Brain microvascular endothelial cell (primary cell): ENCODE results near the gene SLC25A41.

Source experiments
- DNase-seq: peaks from one replicate; pipeline ENCODE4 v3.0.0-alpha.2; 2020
- H3K27ac ChIP-seq: fragments of 250-450 bp; sonication (Bioruptor Pico); 2 replicates; pipeline ENCODE4 v1.5.1; 2020; ENCODE audit warnings: mild to moderate bottlenecking, moderate library complexity
- H3K27me3 ChIP-seq: fragments of 250-450 bp; sonication (Bioruptor Pico); replicated peaks from 2 replicates; pipeline ENCODE4 v1.5.1; 2020; ENCODE audit warnings: mild to moderate bottlenecking
- H3K36me3 ChIP-seq: fragments of 250-450 bp; sonication (Bioruptor Pico); replicated peaks from 2 replicates; pipeline ENCODE4 v1.5.1; 2020; ENCODE audit warnings: mild to moderate bottlenecking
- H3K4me3 ChIP-seq: 2 replicates; pipeline ENCODE4 v1.5.1; 2011; ENCODE audit warnings: low read depth, mild to moderate bottlenecking, control low read depth, low read length, moderate library complexity
- in situ Hi-C: cut with HindIII; loops from 2 replicates; pipeline ENCODE4 v1.10.0; 2017; ENCODE audit warnings: low sequenced_read_pairs, low pct_ligation_motif_present
- TF ChIP-seq, protein P1 (sequence below): IDR thresholded peaks from 2 replicates; pipeline ENCODE4 v1.5.1; 2011; ENCODE audit warnings: low read depth, mild to moderate bottlenecking, moderate library complexity, low read length, control low read depth, inconsistent platforms; ENCODE audit errors: missing control alignments

The SLC25A41 gene

DNA sequence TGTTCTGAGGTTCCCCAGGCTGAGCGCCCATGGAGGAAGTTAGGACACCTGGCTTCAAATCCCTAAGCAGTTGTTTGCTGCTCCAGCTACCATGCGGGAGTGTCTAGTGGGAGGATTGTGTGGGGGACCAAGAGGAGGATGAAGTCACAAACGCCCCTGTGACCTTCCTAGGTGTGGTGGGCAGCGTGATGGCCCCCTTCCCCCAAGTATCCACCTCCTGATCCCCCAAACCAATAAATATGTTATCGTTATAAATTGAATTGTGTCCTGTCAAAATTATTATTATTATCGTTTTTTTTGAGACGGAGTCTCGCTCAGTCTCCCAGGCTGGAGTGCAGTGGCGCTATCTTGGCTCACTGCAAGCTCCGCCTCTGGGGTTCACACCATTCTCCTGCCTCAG, at the start of gene SLC25A41:
TSS of gene SLC25A41 (minus strand) at position 101 of the 400 bp plus-strand sequence. CDS start at position 31, 70 bp downstream.
- DNase-seq = no peak
- no peak within 1 kb of the TSS for H3K27ac ChIP-seq
- no peak within 1 kb of the TSS for H3K4me3 ChIP-seq
- H3K27me3 ChIP-seq = no peaks in the 10 kb centered on the region
- no peaks in the 10 kb centered on the region for H3K36me3 ChIP-seq
- TF ChIP-seq, protein P1, sequence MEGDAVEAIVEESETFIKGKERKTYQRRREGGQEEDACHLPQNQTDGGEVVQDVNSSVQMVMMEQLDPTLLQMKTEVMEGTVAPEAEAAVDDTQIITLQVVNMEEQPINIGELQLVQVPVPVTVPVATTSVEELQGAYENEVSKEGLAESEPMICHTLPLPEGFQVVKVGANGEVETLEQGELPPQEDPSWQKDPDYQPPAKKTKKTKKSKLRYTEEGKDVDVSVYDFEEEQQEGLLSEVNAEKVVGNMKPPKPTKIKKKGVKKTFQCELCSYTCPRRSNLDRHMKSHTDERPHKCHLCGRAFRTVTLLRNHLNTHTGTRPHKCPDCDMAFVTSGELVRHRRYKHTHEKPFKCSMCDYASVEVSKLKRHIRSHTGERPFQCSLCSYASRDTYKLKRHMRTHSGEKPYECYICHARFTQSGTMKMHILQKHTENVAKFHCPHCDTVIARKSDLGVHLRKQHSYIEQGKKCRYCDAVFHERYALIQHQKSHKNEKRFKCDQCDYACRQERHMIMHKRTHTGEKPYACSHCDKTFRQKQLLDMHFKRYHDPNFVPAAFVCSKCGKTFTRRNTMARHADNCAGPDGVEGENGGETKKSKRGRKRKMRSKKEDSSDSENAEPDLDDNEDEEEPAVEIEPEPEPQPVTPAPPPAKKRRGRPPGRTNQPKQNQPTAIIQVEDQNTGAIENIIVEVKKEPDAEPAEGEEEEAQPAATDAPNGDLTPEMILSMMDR = no peak
- in situ Hi-C loops = no loop called here

GRCh38 chr19:6483235-6483634, 49.7 kb upstream of the SLC25A41 start:
- DNase-seq = no peak
- TF ChIP-seq, protein P1 = no peak
- Histone ChIP-seq H3K27ac (no peak overlapping the region), H3K36me3 (no peaks in the 10 kb centered on the region), H3K4me3 (no peak overlapping the region), H3K27me3 (no peaks in the 10 kb centered on the region)
- in situ Hi-C loops = no loop called here

DNA sequence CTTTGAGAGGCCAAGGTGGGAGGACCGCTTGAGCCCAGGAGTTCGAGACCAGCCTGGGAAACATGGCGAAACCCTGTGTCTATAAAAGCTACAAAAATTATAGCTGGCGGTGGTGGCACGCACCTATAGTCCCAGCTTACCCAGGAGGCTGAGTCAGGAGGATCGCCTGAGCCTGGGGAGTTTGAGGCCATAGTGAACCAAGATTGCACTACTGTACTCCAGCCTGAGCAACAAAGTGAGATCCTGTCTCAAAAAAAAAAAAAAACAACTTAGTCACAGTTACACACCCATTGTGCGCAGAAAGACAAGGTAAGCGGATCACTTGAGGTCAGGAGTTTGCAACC, 48.8 kb upstream of the SLC25A41 start:
- Histone ChIP-seq H3K27ac (no peak overlapping the region), H3K36me3 (no peaks in the 10 kb centered on the region), H3K27me3 (no peaks in the 10 kb centered on the region), H3K4me3 (no peak overlapping the region)
- in situ Hi-C loops = no loop called here
- no peak for DNase-seq
- TF ChIP-seq, protein P1 = no peak

DNA sequence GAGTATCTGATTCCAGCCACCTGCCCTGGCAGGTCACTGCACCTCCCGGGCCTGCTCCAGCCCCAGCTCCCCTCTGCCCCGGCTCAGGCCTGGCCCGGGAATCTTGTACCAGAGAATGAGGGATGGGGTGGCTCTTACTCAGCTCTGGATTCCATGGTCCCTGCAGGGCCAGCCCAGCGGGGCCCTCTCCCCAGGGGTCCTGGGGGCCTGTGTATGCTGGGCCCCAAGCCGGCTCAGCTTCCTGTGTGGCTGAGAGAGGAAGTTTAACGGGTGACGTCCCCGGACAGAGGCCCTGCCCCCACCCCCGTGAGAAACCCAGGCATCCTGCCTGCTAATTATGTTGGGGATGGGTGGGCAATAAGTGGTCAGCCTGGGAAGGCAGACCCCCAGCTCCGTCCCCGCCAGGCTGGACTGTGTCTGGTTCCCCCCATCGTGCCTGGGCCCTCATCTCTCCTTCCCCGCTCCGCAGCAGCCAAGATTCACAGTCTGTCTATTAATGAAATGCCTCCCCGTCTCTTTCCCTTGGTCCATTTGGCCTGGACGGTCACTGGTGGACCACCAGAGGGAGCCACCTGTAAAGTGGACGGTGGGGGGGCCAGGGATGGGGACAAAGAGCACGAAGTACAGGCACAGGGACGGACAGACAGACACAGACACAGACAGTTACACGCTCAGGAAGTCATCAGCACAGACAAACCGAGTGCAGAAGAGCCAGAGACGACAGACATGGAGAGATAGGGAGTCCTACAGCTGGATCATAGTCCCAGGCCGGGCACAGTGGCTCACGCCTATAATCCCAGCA, 48.2 kb upstream of the SLC25A41 start, which contains the start of gene DENND1C:
TSS of gene DENND1C (minus strand) at position 247 of the 802 bp plus-strand sequence. CDS start at position 155, 92 bp downstream.
- Histone ChIP-seq H3K27ac (no peak within 1 kb of the TSS), H3K27me3 (no peaks in the 10 kb centered on the region), H3K36me3 (no peaks in the 10 kb centered on the region), H3K4me3 (no peak within 1 kb of the TSS)
- no peak for DNase-seq
- in situ Hi-C loops = no loop called here
- TF ChIP-seq, protein P1 = peak; percentile 72

DNA sequence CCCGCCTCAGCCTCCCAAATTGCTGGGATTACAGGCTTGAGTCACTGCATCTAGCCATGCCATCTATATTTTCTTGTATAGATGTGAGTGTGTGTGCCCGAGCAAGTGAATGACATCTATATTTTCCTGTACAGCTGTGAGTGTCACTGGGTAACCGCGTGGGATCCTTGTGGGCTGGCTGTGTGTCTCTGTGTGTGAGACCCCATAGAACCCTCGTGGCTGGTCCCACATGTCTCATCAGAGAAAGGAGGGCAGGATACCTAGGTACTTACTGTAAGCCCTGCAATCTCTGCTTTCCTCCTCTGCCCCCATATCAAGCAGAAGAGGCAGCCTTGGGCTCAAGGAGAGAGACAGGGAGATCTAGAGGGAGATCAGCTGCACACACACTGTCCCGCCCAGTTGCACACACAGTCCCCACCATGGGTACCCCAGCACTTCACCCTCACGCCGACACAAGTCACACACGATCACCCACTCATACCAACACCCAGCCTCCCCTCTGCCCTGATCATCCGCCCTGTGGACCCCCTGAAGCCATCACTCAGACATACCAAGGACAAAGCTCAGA, 47.4 kb upstream of the SLC25A41 start:
- TF ChIP-seq, protein P1 = no peak
- no peaks in the 10 kb centered on the region for H3K27me3 ChIP-seq
- no peak for DNase-seq
- H3K36me3 ChIP-seq = no peaks in the 10 kb centered on the region
- no peak overlapping the region for H3K4me3 ChIP-seq
- in situ Hi-C loops = no loop called here
- H3K27ac ChIP-seq = no peak overlapping the region
